ENCODE measurements around the gene TLE6.

DNA sequence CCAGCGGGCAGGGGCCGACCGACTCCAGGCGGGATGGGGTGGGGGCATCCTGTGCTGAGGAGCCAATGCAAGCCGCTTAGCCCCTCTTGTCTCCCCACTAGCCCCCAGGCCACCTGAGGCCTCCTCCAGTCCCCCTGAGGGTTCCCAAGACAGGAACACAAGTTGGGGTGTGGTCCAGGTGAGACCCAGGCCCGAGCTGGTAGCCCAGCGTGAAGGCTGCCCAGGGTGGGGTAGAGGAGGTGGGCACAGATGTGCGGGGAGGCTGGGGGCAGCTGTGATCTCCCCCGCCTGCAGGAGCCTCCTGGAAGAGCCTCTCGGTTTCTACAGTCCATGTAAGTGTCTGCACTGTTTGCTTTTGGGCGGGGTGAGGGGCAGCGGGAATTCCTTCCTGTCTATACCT is 10.4 kb downstream of the TLE6 start:
- TF ChIP-seq, protein P1, sequence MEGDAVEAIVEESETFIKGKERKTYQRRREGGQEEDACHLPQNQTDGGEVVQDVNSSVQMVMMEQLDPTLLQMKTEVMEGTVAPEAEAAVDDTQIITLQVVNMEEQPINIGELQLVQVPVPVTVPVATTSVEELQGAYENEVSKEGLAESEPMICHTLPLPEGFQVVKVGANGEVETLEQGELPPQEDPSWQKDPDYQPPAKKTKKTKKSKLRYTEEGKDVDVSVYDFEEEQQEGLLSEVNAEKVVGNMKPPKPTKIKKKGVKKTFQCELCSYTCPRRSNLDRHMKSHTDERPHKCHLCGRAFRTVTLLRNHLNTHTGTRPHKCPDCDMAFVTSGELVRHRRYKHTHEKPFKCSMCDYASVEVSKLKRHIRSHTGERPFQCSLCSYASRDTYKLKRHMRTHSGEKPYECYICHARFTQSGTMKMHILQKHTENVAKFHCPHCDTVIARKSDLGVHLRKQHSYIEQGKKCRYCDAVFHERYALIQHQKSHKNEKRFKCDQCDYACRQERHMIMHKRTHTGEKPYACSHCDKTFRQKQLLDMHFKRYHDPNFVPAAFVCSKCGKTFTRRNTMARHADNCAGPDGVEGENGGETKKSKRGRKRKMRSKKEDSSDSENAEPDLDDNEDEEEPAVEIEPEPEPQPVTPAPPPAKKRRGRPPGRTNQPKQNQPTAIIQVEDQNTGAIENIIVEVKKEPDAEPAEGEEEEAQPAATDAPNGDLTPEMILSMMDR (IDR thresholded peaks at IDR 0.05; ENCODE audit: control extremely low read depth in 1 of 3, insufficient read depth in 1 of 3, low read depth in 1 of 3, low read length in 3 of 3) = no peak
- TF ChIP-seq POLR2AphosphoS5 (IDR thresholded peaks at IDR 0.05; ENCODE audit: low read depth, low read length) (no peak), POLR2A (IDR thresholded peaks at IDR 0.05; ENCODE audit: control extremely low read depth in 1 of 2, low read depth in 2 of 2, low read length in 2 of 2) (no peak), EZH2 (IDR thresholded peaks at IDR 0.05; ENCODE audit: low read depth, low read length, severe bottlenecking) (no peak), SUZ12 (IDR thresholded peaks at IDR 0.05; ENCODE audit: low read length) (no peak), HDAC2 (IDR thresholded peaks at IDR 0.05; ENCODE audit: borderline replicate concordance in 1 of 2, low read depth in 2 of 2, low read length in 2 of 2) (no peak), SRF (IDR thresholded peaks at IDR 0.05; ENCODE audit: low read depth, low read length) (no peak), GABPA (IDR thresholded peaks at IDR 0.05; ENCODE audit: borderline replicate concordance, insufficient read depth, low read length) (no peak), RXRA (IDR thresholded peaks at IDR 0.05; ENCODE audit: insufficient read depth, low read depth, low read length) (no peak), TAF1 (IDR thresholded peaks at IDR 0.05; ENCODE audit: low read depth, low read length) (no peak), PHF8 (conservative IDR thresholded peaks at IDR 0.05; ENCODE audit: low read depth, low read length) (no peak)
- TF ChIP-seq, protein P2, sequence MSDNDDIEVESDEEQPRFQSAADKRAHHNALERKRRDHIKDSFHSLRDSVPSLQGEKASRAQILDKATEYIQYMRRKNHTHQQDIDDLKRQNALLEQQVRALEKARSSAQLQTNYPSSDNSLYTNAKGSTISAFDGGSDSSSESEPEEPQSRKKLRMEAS (IDR thresholded peaks at IDR 0.05) = no peak
- TF ChIP-seq, protein P3, sequence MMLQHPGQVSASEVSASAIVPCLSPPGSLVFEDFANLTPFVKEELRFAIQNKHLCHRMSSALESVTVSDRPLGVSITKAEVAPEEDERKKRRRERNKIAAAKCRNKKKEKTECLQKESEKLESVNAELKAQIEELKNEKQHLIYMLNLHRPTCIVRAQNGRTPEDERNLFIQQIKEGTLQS (IDR thresholded peaks at IDR 0.05; ENCODE audit: insufficient read depth, low read depth, low read length) = no peak
